ENCODE measurements around the gene NLK.

DNA sequence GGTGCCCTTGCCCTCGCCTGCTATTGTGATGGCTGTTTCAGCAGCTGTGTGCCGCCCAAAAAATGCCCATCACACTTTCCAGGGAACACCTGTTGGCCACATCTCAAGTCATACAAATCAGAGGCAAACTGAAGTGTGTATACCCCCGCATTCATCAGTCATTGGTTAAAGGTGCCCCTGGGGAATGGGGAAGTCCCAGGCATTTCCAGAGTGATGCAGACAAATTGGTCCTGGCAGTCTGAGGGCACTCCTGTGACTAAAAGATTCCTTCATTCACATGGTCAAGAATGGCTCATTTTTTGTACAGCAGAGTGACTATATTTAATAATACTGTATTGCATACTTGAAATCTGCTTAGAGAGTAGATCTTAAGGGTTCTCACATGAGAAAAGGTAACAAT, 173.6 kb downstream of the NLK start:
- TF ChIP-seq POLR2A (IDR thresholded peaks at IDR 0.05; ENCODE audit: borderline replicate concordance, extremely low read depth, insufficient read depth, insufficient read length), result no peak
- no peak for TF ChIP-seq EZH2 (IDR thresholded peaks at IDR 0.05)

Data from HCT116 (cell line).